Hepatocyte (in vitro differentiated cells): ENCODE data around the gene GRK3. TPM values are rescaled to one million over a fixed set of nuclear protein-coding genes. Genes with fewer than 3 reads are reported as not detected.

Source experiments
- DNase-seq: peaks from one replicate; pipeline ENCODE4 v3.0.0-alpha.2; 2016; ENCODE audit warnings: low spot score
- H2AFZ ChIP-seq: fragments of 200-600 bp; sonication (generic); 2 replicates; pipeline ENCODE4 v1.6.0; 2016; ENCODE audit warnings: antibody characterized with exemption, mild to moderate bottlenecking
- H3K27ac ChIP-seq: fragments of 200-600 bp; sonication (generic); 2 replicates; pipeline ENCODE4 v1.5.1; 2016; ENCODE audit warnings: mild to moderate bottlenecking
- H3K27me3 ChIP-seq: fragments of 200-600 bp; sonication (generic); 2 replicates; pipeline ENCODE4 v1.6.1; 2016
- H3K36me3 ChIP-seq: fragments of 200-600 bp; sonication (generic); replicated peaks from 2 replicates; pipeline ENCODE4 v1.5.1; 2016; ENCODE audit warnings: low read depth; ENCODE audit not compliant: insufficient read depth
- H3K4me1 ChIP-seq: fragments of 200-600 bp; sonication (generic); 2 replicates; pipeline ENCODE4 v1.5.1; 2016; ENCODE audit warnings: mild to moderate bottlenecking, moderate library complexity; ENCODE audit not compliant: insufficient read depth
- H3K4me2 ChIP-seq: fragments of 200-600 bp; sonication (generic); 2 replicates; pipeline ENCODE4 v1.6.0; 2016
- H3K4me3 ChIP-seq: fragments of 200-600 bp; sonication (generic); 2 replicates; pipeline ENCODE4 v1.5.1; 2016; ENCODE audit warnings: mild to moderate bottlenecking
- H3K79me2 ChIP-seq: fragments of 200-600 bp; sonication (generic); 2 replicates; pipeline ENCODE4 v1.6.0; 2017; ENCODE audit warnings: mild to moderate bottlenecking
- H3K9me2 ChIP-seq: fragments of 200-600 bp; sonication (generic); replicated peaks from 2 replicates; pipeline ENCODE4 v1.6.0; 2017; ENCODE audit warnings: mild to moderate bottlenecking; ENCODE audit not compliant: insufficient read depth
- H3K9me3 ChIP-seq: fragments of 200-600 bp; sonication (generic); 2 replicates; pipeline ENCODE4 v1.5.1; 2016; ENCODE audit warnings: low read depth, mild to moderate bottlenecking
- H4K20me1 ChIP-seq: fragments of 200-600 bp; sonication (generic); 2 replicates; pipeline ENCODE4 v1.6.0; 2016; ENCODE audit warnings: mild to moderate bottlenecking; ENCODE audit not compliant: insufficient read depth, poor library complexity, severe bottlenecking
- CTCF ChIP-seq: fragments of 200-600 bp; sonication (generic); IDR thresholded peaks from 2 replicates; pipeline ENCODE4 v1.5.1; 2016; ENCODE audit warnings: antibody characterized with exemption, mild to moderate bottlenecking; ENCODE audit not compliant: poor library complexity
- EZH2 ChIP-seq: fragments of 200-600 bp; sonication (generic); IDR thresholded peaks from 2 replicates; pipeline ENCODE4 v1.6.1; 2016; ENCODE audit warnings: antibody characterized with exemption, mild to moderate bottlenecking, borderline replicate concordance
- EZH2phosphoT487 ChIP-seq: fragments of 200-600 bp; sonication (generic); IDR thresholded peaks from one replicate; pipeline ENCODE4 v1.6.1; 2018; ENCODE audit warnings: antibody characterized with exemption, mild to moderate bottlenecking, low read depth, moderate library complexity; ENCODE audit not compliant: unreplicated experiment, severe bottlenecking
- WGBS: methylation state at CpG from one replicate; pipeline ENCODE4 v1.1.6; 2016; ENCODE audit warnings: low lambda C conversion rate; ENCODE audit errors: missing lambda C conversion rate; 5-methylcytosine and 5-hydroxymethylcytosine counted together
- polyA plus RNA-seq: library from polyadenylated mRNA; unstranded; fragments of >200 nt; fragmentation: Nextera tagmentation; extraction: Ambion mirVana; gene quantifications from 2 replicates; pipeline ENCODE4 v1.2.1, GENCODE V29; 2016
- total RNA-seq: library from RNA; depleted of rRNA; stranded (reverse); fragments of >200 nt; gene quantifications from 2 replicates; pipeline ENCODE4 v1.2.3, GENCODE V29; 2014

The GRK3 gene
- total and polyA plus RNA-seq, 2 experiments from 2014 or later: 1.5 to 7.1 TPM

- Histone ChIP-seq H3K9me3 (no peaks in the 10 kb centered on the region), H3K4me2 (no peak overlapping the region), H3K9me2 (no peaks in the 10 kb centered on the region), H2AFZ (no peak overlapping the region), H3K27ac (no peak overlapping the region), H3K79me2 (no peaks in the 10 kb centered on the region), H4K20me1 (no peaks in the 10 kb centered on the region), H3K4me1 (peaks cover 15% of the 10 kb centered on the region), H3K27me3 (no peaks in the 10 kb centered on the region), H3K36me3 (no peaks in the 10 kb centered on the region), H3K4me3 (no peak overlapping the region)
- DNase-seq: no peak
- TF ChIP-seq EZH2 (no peak), CTCF (no peak), EZH2phosphoT487 (no peak)
- WGBS: 19% methylated on average over 1 of the region's 1 CpG
These were observed 181.5 kb downstream of the GRK3 start for GRCh38 chr22:25746012-25746373.

- no peak for TF ChIP-seq EZH2
- no peak for TF ChIP-seq EZH2phosphoT487
- TF ChIP-seq CTCF: no peak
- H3K79me2 ChIP-seq: no peaks in the 10 kb centered on the region
- DNase-seq: peak; percentile 64
- no peak overlapping the region for H3K4me3 ChIP-seq
- peaks cover 15% of the 10 kb centered on the region for H3K4me1 ChIP-seq
- H3K27ac ChIP-seq: peak overlapping the region; percentile 59
- no peak overlapping the region for H3K4me2 ChIP-seq
- 77% methylated on average over 8 of the region's 8 CpGs for WGBS
- no peaks in the 10 kb centered on the region for H3K36me3 ChIP-seq
- H3K27me3 ChIP-seq: no peaks in the 10 kb centered on the region
- no peaks in the 10 kb centered on the region for H3K9me3 ChIP-seq
- no peaks in the 10 kb centered on the region for H4K20me1 ChIP-seq
- no peak overlapping the region for H2AFZ ChIP-seq
- H3K9me2 ChIP-seq: no peaks in the 10 kb centered on the region
These were observed 182.9 kb downstream of the GRK3 start for GRCh38 chr22:25747245-25747944.

- peak overlapping the region; percentile 59 for H3K27ac ChIP-seq
These were observed 183.7 kb downstream of the GRK3 start for GRCh38 chr22:25748140-25748539.

More at GRCh38 chr22:25748140-25748539, 183.7 kb downstream of the GRK3 start:
- no peak overlapping the region for H3K4me2 ChIP-seq
- no peak overlapping the region for H3K4me3 ChIP-seq
- no peaks in the 10 kb centered on the region for H3K9me2 ChIP-seq
- no peaks in the 10 kb centered on the region for H3K79me2 ChIP-seq
- no peaks in the 10 kb centered on the region for H3K36me3 ChIP-seq
- no peaks in the 10 kb centered on the region for H4K20me1 ChIP-seq
- 94% methylated on average over 5 of the region's 5 CpGs for WGBS
- peaks cover 15% of the 10 kb centered on the region for H3K4me1 ChIP-seq
- H3K9me3 ChIP-seq: no peaks in the 10 kb centered on the region
- no peaks in the 10 kb centered on the region for H3K27me3 ChIP-seq
- TF ChIP-seq EZH2 (no peak), EZH2phosphoT487 (no peak), CTCF (no peak)
- no peak for DNase-seq
- no peak overlapping the region for H2AFZ ChIP-seq
